Caco-2 (cell line): ENCODE results near the gene STARD4. TPM values are rescaled to one million over a fixed set of nuclear protein-coding genes. Genes with fewer than 3 reads are reported as not detected.

Experiments used
- BruUV-seq: library from RNA; stranded (reverse); fragments of 400-500 nt; replicated peaks from 2 replicates; lab custom pipeline; 2021; lab: Mats Ljungman, UMichigan
- CTCF ChIA-PET: fragments of 300-600 bp; sonication (Branson Sonifier 250); formaldehyde crosslinking; loops from one replicate; lab custom pipeline; 2022; ENCODE audit warnings: antibody characterized with exemption; lab: Charles Lee
- POLR2A ChIA-PET: fragments of 300-600 bp; sonication (Branson Sonifier 250); formaldehyde crosslinking; loops from one replicate; lab custom pipeline; 2022; ENCODE audit warnings: antibody characterized with exemption; lab: Charles Lee
- DNase-seq, 2 experiments: peaks; one replicate each; pipeline versions ENCODE4 v3.0.0 to v3.0.0-alpha.2; 2020 to 2022
- H3K27me3 ChIP-seq: replicated peaks from 2 replicates; pipeline ENCODE4 v1.6.0; 2011; ENCODE audit warnings: low read length; ENCODE audit not compliant: control insufficient read depth, insufficient read depth
- H3K36me3 ChIP-seq: 2 replicates; pipeline ENCODE4 v1.5.1; 2011; ENCODE audit warnings: low read length; ENCODE audit not compliant: control insufficient read depth, insufficient read depth
- H3K4me1 ChIP-seq: fragments of 250-450 bp; sonication (Bioruptor Pico); 2 replicates; pipeline ENCODE4 v1.5.1; 2020; ENCODE audit warnings: mild to moderate bottlenecking
- H3K4me3 ChIP-seq: 2 replicates; pipeline ENCODE4 v1.5.1; 2011; ENCODE audit warnings: low read depth, mild to moderate bottlenecking, control low read depth, low read length
- H3K9me3 ChIP-seq: fragments of 250-450 bp; sonication (Bioruptor Pico); 2 replicates; pipeline ENCODE4 v1.5.1; 2020; ENCODE audit warnings: mild to moderate bottlenecking, moderate library complexity
- H3K27ac Mint-ChIP-seq: one replicate; pipeline ENCODE4 v1.8.0; 2022; ENCODE audit warnings: mixed read lengths; ENCODE audit not compliant: unreplicated experiment
- H3K27me3 Mint-ChIP-seq: one replicate; pipeline ENCODE4 v1.8.0; 2022; ENCODE audit warnings: mixed read lengths; ENCODE audit not compliant: insufficient read depth, unreplicated experiment
- H3K36me3 Mint-ChIP-seq: one replicate; pipeline ENCODE4 v1.8.0; 2022; ENCODE audit warnings: mild to moderate bottlenecking, mixed read lengths; ENCODE audit not compliant: insufficient read depth, unreplicated experiment
- H3K4me1 Mint-ChIP-seq: one replicate; pipeline ENCODE4 v1.8.0; 2022; ENCODE audit warnings: low read depth, mixed read lengths; ENCODE audit not compliant: unreplicated experiment
- H3K4me3 Mint-ChIP-seq: one replicate; pipeline ENCODE4 v1.8.0; 2022; ENCODE audit warnings: mild to moderate bottlenecking, moderate library complexity, mixed read lengths; ENCODE audit not compliant: unreplicated experiment
- H3K9me3 Mint-ChIP-seq: one replicate; pipeline ENCODE4 v1.8.0; 2022; ENCODE audit warnings: mixed read lengths; ENCODE audit not compliant: unreplicated experiment
- intact Hi-C: fragments of 100-400 bp; cut with micrococcal nuclease; formaldehyde crosslinking; loops from one replicate; pipeline ENCODE4 v1.10.0; 2022; ENCODE audit not compliant: unreplicated experiment
- total RNA-seq: library from RNA; stranded (reverse); gene quantifications from 2 replicates; pipeline ENCODE4 v1.2.3, GENCODE V29; 2022
- TF ChIP-seq, protein P1 (sequence below), 2 experiments: fragments of 200-600 bp in 1 of 2; IDR thresholded peaks; 1 replicate in 1 of 2; 2 replicates in 1 of 2; pipeline versions ENCODE4 v1.5.1 to v1.8.0; 2011 to 2022; ENCODE audit warnings: antibody characterized with exemption in 1 of 2, control low read depth in 1 of 2, inconsistent platforms in 1 of 2, low read depth in 1 of 2, low read length in 1 of 2, mild to moderate bottlenecking in 1 of 2, moderate library complexity in 1 of 2; ENCODE audit not compliant: insufficient read depth in 1 of 2, severe bottlenecking in 1 of 2, unreplicated experiment in 1 of 2

STARD4 gene
- total RNA-seq, 1 experiment from 2014 or later: 113 TPM

DNA sequence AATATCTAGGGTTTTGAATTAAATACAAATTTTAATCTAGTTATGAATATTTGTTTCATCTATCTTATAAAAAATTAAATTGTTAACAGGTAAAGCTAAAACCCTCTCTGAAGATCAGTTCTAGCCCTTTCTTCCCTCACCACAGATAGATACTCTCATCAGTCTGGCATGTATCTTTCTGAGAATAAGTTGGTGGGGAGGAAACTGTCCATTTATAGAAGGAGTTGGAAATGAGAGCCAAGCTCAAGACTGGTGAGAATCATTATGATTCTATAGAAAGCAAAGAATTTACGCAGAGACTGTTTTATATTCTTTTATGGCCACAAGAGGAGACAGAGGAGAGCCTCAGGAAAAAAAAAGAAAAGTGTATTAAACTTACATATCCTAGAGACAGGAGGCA is 59.0 kb downstream of the STARD4 start:
- Mint-ChIP-seq H3K27me3 (peaks cover 14% of the 10 kb centered on the region), H3K36me3 (no peaks in the 10 kb centered on the region), H3K9me3 (no peaks in the 10 kb centered on the region), H3K27ac (no peak overlapping the region), H3K4me3 (no peak overlapping the region), H3K4me1 (no peaks in the 10 kb centered on the region)
- DNase-seq: no peak
- BruUV-seq: no TSS peak
- no peak overlapping the region for H3K4me3 ChIP-seq
- ChIA-PET CTCF (no interaction called here), POLR2A (no interaction called here)
- TF ChIP-seq, protein P1, sequence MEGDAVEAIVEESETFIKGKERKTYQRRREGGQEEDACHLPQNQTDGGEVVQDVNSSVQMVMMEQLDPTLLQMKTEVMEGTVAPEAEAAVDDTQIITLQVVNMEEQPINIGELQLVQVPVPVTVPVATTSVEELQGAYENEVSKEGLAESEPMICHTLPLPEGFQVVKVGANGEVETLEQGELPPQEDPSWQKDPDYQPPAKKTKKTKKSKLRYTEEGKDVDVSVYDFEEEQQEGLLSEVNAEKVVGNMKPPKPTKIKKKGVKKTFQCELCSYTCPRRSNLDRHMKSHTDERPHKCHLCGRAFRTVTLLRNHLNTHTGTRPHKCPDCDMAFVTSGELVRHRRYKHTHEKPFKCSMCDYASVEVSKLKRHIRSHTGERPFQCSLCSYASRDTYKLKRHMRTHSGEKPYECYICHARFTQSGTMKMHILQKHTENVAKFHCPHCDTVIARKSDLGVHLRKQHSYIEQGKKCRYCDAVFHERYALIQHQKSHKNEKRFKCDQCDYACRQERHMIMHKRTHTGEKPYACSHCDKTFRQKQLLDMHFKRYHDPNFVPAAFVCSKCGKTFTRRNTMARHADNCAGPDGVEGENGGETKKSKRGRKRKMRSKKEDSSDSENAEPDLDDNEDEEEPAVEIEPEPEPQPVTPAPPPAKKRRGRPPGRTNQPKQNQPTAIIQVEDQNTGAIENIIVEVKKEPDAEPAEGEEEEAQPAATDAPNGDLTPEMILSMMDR (IDR thresholded peaks at IDR 0.05; ENCODE audit: insufficient read depth in 1 of 2, low read depth in 1 of 2, low read length in 1 of 2, severe bottlenecking in 1 of 2, unreplicated experiment in 1 of 2): no peak
- H3K27me3 ChIP-seq: no peaks in the 10 kb centered on the region
- no peaks in the 10 kb centered on the region for H3K36me3 ChIP-seq
- H3K4me1 ChIP-seq: no peaks in the 10 kb centered on the region
- no peaks in the 10 kb centered on the region for H3K9me3 ChIP-seq
- intact Hi-C loops: no loop called here

DNA sequence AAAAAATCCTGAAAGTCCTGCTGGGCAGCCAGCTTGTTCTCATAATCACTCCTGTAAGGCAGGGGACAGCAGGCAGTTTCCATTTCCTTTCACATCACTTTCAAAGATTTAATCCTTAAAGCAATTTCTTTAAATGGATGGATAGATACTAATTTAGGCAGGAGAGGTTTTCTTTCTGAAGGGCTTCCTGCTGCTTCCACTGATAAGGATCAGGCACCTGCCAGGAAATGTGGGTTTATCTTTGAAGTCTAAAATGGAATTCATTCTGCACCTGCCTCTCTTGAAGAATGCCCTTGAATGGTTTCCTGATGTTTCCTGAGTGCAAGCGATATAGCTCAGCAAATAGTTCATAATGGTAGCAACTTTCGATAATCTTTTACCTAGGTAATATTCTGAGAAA is 64.5 kb downstream of the STARD4 start:
- Mint-ChIP-seq H3K27ac (no peak overlapping the region), H3K27me3 (peaks cover 9% of the 10 kb centered on the region), H3K4me1 (no peaks in the 10 kb centered on the region), H3K36me3 (no peaks in the 10 kb centered on the region), H3K4me3 (no peak overlapping the region), H3K9me3 (no peaks in the 10 kb centered on the region)
- no TSS peak for BruUV-seq
- intact Hi-C loops: no loop called here
- CTCF ChIA-PET: no interaction called here
- Histone ChIP-seq H3K4me3 (no peak overlapping the region), H3K36me3 (no peaks in the 10 kb centered on the region), H3K4me1 (no peaks in the 10 kb centered on the region), H3K9me3 (no peaks in the 10 kb centered on the region), H3K27me3 (no peaks in the 10 kb centered on the region)
- POLR2A ChIA-PET: no interaction called here
- TF ChIP-seq, protein P1 (IDR thresholded peaks at IDR 0.05; ENCODE audit: insufficient read depth in 1 of 2, low read depth in 1 of 2, low read length in 1 of 2, severe bottlenecking in 1 of 2, unreplicated experiment in 1 of 2): no peak
- no peak for DNase-seq

DNA sequence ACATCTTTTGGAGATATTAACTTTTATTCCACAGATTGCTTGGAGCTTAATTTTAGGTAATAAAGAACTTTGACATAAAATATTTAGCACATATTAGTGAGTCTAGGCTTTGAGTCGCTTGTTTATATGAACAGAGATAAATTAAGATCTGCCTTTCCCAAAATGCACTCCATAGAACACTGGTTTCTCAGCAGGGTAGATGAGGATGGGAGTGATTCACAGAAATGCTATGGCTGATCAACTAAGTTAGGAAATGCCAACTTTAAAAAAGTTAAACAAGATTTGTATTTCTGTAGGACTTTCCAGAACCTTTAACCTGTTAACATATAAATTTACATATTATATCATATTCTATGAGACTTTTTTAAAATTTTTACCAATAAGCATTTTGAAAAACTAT is 65.2 kb downstream of the STARD4 start:
- H3K4me1 Mint-ChIP-seq: no peaks in the 10 kb centered on the region
- DNase-seq: no peak
- ChIA-PET POLR2A (no interaction called here), CTCF (no interaction called here)
- no peaks in the 10 kb centered on the region for H3K36me3 Mint-ChIP-seq
- Histone ChIP-seq H3K4me1 (no peaks in the 10 kb centered on the region), H3K36me3 (no peaks in the 10 kb centered on the region), H3K4me3 (no peak overlapping the region), H3K9me3 (no peaks in the 10 kb centered on the region), H3K27me3 (no peaks in the 10 kb centered on the region)
- TF ChIP-seq, protein P1 (IDR thresholded peaks at IDR 0.05; ENCODE audit: insufficient read depth in 1 of 2, low read depth in 1 of 2, low read length in 1 of 2, severe bottlenecking in 1 of 2, unreplicated experiment in 1 of 2): no peak
- no TSS peak for BruUV-seq
- no peaks in the 10 kb centered on the region for H3K9me3 Mint-ChIP-seq
- intact Hi-C loops: no loop called here
- no peak overlapping the region for H3K27ac Mint-ChIP-seq
- peaks cover 9% of the 10 kb centered on the region for H3K27me3 Mint-ChIP-seq
- H3K4me3 Mint-ChIP-seq: no peak overlapping the region

Other genes starting within 250 kb of the STARD4 start
- gene NREP, start 244.7 kb upstream of the STARD4 start, total RNA-seq: 2.3 and 2.4 TPM in 2 replicates